A549 (cell line): ENCODE data around the gene WNT16.

Experiments used
- CHD2 ChIP-seq: fragments of 150-350 bp; IDR thresholded peaks from 2 replicates; pipeline ENCODE4 v1.6.1; 2014; ENCODE audit warnings: low read length; ENCODE audit not compliant: partially characterized antibody
- CTCF ChIP-seq: fragments of >200 bp; sonication (Bioruptor Twin); formaldehyde crosslinking; IDR thresholded peaks from 3 replicates; pipeline ENCODE4 v1.5.1; 2016
- E2F6 ChIP-seq: IDR thresholded peaks from 2 replicates; pipeline ENCODE4 v1.6.1; 2012; ENCODE audit warnings: low read depth, borderline replicate concordance
- MAFK ChIP-seq: fragments of 450-650 bp; IDR thresholded peaks from 2 replicates; pipeline ENCODE4 v1.6.1; 2014; ENCODE audit not compliant: partially characterized antibody
- MAX ChIP-seq: IDR thresholded peaks from 2 replicates; pipeline ENCODE4 v1.6.1; 2012
- MAZ ChIP-seq: fragments of 150-350 bp; IDR thresholded peaks from 2 replicates; pipeline ENCODE4 v1.6.1; 2014; ENCODE audit warnings: antibody characterized with exemption, low read depth, low read length, borderline replicate concordance
- NR3C1 ChIP-seq: fragments of >200 bp; sonication (Bioruptor Twin); formaldehyde crosslinking; IDR thresholded peaks from 3 replicates; pipeline ENCODE4 v1.6.1; 2017
- POLR2A ChIP-seq: IDR thresholded peaks from 2 replicates; pipeline ENCODE4 v1.6.1; 2012; ENCODE audit warnings: mild to moderate bottlenecking, low read length
- REST ChIP-seq: fragments of 200-600 bp; sonication (generic); IDR thresholded peaks from 2 replicates; pipeline ENCODE4 v1.6.1; 2016; ENCODE audit warnings: antibody characterized with exemption, mild to moderate bottlenecking, moderate library complexity
- TP53 ChIP-seq: fragments of 250-450 bp; sonication (Bioruptor Pico); IDR thresholded peaks from 2 replicates; pipeline ENCODE4 v1.5.0; 2021; ENCODE audit warnings: mild to moderate bottlenecking, moderate library complexity
- TF ChIP-seq, protein P1 (sequence below): fragments of >200 bp; sonication (Bioruptor Twin); formaldehyde crosslinking; IDR thresholded peaks from 3 replicates; pipeline ENCODE4 v1.6.1; 2016

DNA sequence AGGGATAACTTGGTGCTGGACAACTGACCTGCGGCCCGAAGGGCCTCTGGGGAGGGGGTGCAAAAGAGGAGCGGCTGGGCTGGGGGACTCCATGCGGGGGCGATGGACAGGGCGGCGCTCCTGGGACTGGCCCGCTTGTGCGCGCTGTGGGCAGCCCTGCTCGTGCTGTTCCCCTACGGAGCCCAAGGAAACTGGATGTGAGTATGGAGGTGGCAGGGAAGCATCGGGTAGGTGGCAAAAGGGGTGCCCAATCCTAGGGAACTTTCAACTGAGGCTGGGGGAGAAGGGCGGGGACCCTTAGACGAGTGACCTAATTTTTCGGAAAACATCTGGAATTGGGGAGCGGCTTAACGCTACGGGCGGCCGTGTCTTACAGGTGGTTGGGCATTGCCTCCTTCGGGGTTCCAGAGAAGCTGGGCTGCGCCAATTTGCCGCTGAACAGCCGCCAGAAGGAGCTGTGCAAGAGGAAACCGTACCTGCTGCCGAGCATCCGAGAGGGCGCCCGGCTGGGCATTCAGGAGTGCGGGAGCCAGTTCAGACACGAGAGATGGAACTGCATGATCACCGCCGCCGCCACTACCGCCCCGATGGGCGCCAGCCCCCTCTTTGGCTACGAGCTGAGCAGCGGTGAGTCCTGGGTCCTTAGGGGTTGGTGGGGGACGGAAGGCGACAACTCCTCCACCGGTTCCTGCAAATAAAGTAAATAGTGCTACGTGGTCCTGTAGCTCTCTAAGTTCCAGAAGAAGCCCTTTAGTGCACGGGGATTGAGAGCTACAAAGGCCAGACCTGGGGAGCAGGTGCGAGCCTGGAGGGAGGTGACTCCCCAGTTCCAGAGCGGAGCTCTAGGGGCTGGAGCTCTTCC lies 622 bp downstream of the WNT16 start:
- TF ChIP-seq POLR2A = no peak
- no peak for TF ChIP-seq TP53
- TF ChIP-seq NR3C1 = no peak
- no peak for TF ChIP-seq CTCF
- no peak for TF ChIP-seq MAZ
- TF ChIP-seq, protein P1, sequence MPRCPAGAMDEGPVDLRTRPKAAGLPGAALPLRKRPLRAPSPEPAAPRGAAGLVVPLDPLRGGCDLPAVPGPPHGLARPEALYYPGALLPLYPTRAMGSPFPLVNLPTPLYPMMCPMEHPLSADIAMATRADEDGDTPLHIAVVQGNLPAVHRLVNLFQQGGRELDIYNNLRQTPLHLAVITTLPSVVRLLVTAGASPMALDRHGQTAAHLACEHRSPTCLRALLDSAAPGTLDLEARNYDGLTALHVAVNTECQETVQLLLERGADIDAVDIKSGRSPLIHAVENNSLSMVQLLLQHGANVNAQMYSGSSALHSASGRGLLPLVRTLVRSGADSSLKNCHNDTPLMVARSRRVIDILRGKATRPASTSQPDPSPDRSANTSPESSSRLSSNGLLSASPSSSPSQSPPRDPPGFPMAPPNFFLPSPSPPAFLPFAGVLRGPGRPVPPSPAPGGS = no peak
- TF ChIP-seq REST = no peak
- no peak for TF ChIP-seq CHD2
- TF ChIP-seq MAFK = no peak
- no peak for TF ChIP-seq MAX
- no peak for TF ChIP-seq E2F6
